T-helper 1 cell treated with Interleukin-12 subunit alpha and Interleukin-12 subunit beta and Interleukin-4 antibody, amounts not matched to agents 30 ng/mL and 1 ng/mL, for 36 hours (primary cell): ENCODE measurements around the gene ITGB5. TPM values are rescaled to one million over a fixed set of nuclear protein-coding genes. Genes with fewer than 3 reads are reported as not detected.
"Not testable (repeated sequence)": the region's sequence is repeated elsewhere in the genome, so short reads cannot be mapped to it uniquely, and the experiment has no call there.

Source experiments
- intact Hi-C: fragments of 100-400 bp; cut with micrococcal nuclease; formaldehyde crosslinking; loops from one replicate; pipeline ENCODE4 v1.15.1; 2024
- total RNA-seq: library from RNA; stranded (reverse); gene quantifications from 2 replicates; pipeline ENCODE4 v1.2.3, GENCODE V29; 2022

ITGB5 gene
- total RNA-seq, 1 donor from 2014 or later, result 0.59 TPM

- intact Hi-C loops, result not testable (repeated sequence)
These were observed 98.1 kb downstream of the ITGB5 start for GRCh38 chr3:124789103-124789502.

- intact Hi-C loops, result no loop called here
These were observed 98.9 kb downstream of the ITGB5 start for GRCh38 chr3:124788254-124788745.

GRCh38 chr3:124787476-124788195 lies 99.5 kb downstream of the ITGB5 start:
- intact Hi-C loops, result no loop called here

- intact Hi-C loops, result loop anchor here (1.0 kb wide), 1 partner anchor 115 kb away; no protein-coding TSS in a partner anchor
These were observed 100.5 kb downstream of the ITGB5 start for GRCh38 chr3:124786511-124787241.

GRCh38 chr3:124785973-124786372 lies 101.2 kb downstream of the ITGB5 start:
- intact Hi-C loops, result loop anchor here (1.0 kb wide), 1 partner anchor 115 kb away; no protein-coding TSS in a partner anchor

- intact Hi-C loops, result no loop called here
These were observed 102.3 kb downstream of the ITGB5 start for GRCh38 chr3:124784686-124785382.

GRCh38 chr3:124783696-124784095 lies 103.5 kb downstream of the ITGB5 start:
- intact Hi-C loops, result no loop called here

- intact Hi-C loops, result not testable (repeated sequence)
These were observed 104.8 kb downstream of the ITGB5 start for GRCh38 chr3:124782377-124782712.

- intact Hi-C loops, result no loop called here
These were observed 105.4 kb downstream of the ITGB5 start for GRCh38 chr3:124781476-124782376.

- intact Hi-C loops, result no loop called here
These were observed 106.2 kb downstream of the ITGB5 start for GRCh38 chr3:124780761-124781475.

GRCh38 chr3:124780356-124780755 lies 106.8 kb downstream of the ITGB5 start:
- intact Hi-C loops, result no loop called here

GRCh38 chr3:124779751-124780191 lies 107.4 kb downstream of the ITGB5 start:
- intact Hi-C loops, result no loop called here

- intact Hi-C loops, result no loop called here
These were observed 108.0 kb downstream of the ITGB5 start for GRCh38 chr3:124779116-124779515.

- intact Hi-C loops, result no loop called here
These were observed 109.2 kb downstream of the ITGB5 start for GRCh38 chr3:124777762-124778470.

GRCh38 chr3:124776856-124777255 lies 110.3 kb downstream of the ITGB5 start:
- intact Hi-C loops, result no loop called here

- intact Hi-C loops, result no loop called here
These were observed 111.3 kb downstream of the ITGB5 start for GRCh38 chr3:124775877-124776276.

GRCh38 chr3:124774841-124775402 lies 112.2 kb downstream of the ITGB5 start:
- intact Hi-C loops, result no loop called here

GRCh38 chr3:124774327-124774718 lies 112.8 kb downstream of the ITGB5 start:
- intact Hi-C loops, result no loop called here
